Measurements from ENCODE around the gene MAPKBP1.
"Not testable (repeated sequence)": the region's sequence is repeated elsewhere in the genome, so short reads cannot be mapped to it uniquely, and the experiment has no call there.

Gene MAPKBP1

GRCh38 chr15:41829959-41830646 lies 55.8 kb downstream of the MAPKBP1 start:
- DNase-seq, result no peak

- DNase-seq, result not testable (repeated sequence)
Observed at GRCh38 chr15:41831291-41831690, 57.0 kb downstream of the MAPKBP1 start.

- DNase-seq, result no peak
Observed at GRCh38 chr15:41832208-41832607, 57.9 kb downstream of the MAPKBP1 start.

GRCh38 chr15:41832875-41833274 lies 58.6 kb downstream of the MAPKBP1 start:
- no peak for DNase-seq

- no peak for DNase-seq
Observed at GRCh38 chr15:41834096-41834495, 59.8 kb downstream of the MAPKBP1 start.

GRCh38 chr15:41836073-41836472 lies 61.8 kb downstream of the MAPKBP1 start:
- DNase-seq, result no peak

GRCh38 chr15:41836713-41837454 lies 62.6 kb downstream of the MAPKBP1 start:
- no peak for DNase-seq

- DNase-seq, result no peak
Observed at GRCh38 chr15:41838400-41838897, 64.2 kb downstream of the MAPKBP1 start, which contains the start of gene PLA2G4B. TSS of gene PLA2G4B (plus strand) at chr15:41838847. CDS start at chr15:41838914, 67 bp downstream.

- DNase-seq, result no peak
Observed at GRCh38 chr15:41839781-41840491, 65.7 kb downstream of the MAPKBP1 start.

- no peak for DNase-seq
Observed at GRCh38 chr15:41840673-41841072, 66.4 kb downstream of the MAPKBP1 start.

GRCh38 chr15:41841131-41841530 lies 66.8 kb downstream of the MAPKBP1 start:
- no peak for DNase-seq

GRCh38 chr15:41842229-41842628 lies 67.9 kb downstream of the MAPKBP1 start:
- DNase-seq, result no peak

- no peak for DNase-seq
Observed at GRCh38 chr15:41843571-41843970, 69.3 kb downstream of the MAPKBP1 start.

- no peak for DNase-seq
Observed at GRCh38 chr15:41844814-41845213, 70.5 kb downstream of the MAPKBP1 start.

- DNase-seq, result no peak
Observed at GRCh38 chr15:41847206-41847605, 72.9 kb downstream of the MAPKBP1 start.

GRCh38 chr15:41847981-41848380 lies 73.7 kb downstream of the MAPKBP1 start:
- DNase-seq, result no peak

GRCh38 chr15:41848631-41849030 lies 74.3 kb downstream of the MAPKBP1 start:
- DNase-seq, result no peak

- no peak for DNase-seq
Observed at GRCh38 chr15:41849204-41849603, 74.9 kb downstream of the MAPKBP1 start.

GRCh38 chr15:41849861-41850260 lies 75.6 kb downstream of the MAPKBP1 start:
- DNase-seq, result no peak

GRCh38 chr15:41850482-41851166 lies 76.3 kb downstream of the MAPKBP1 start:
- DNase-seq, result no peak

- DNase-seq, result no peak
Observed at GRCh38 chr15:41851167-41851523, 76.9 kb downstream of the MAPKBP1 start.

GRCh38 chr15:41851755-41852370 lies 77.6 kb downstream of the MAPKBP1 start:
- DNase-seq, result no peak

Data from NCI-H1105 treated with DMSO at 0.1 percent for 48 hours (cell line).